Stimulated activated naive CD8-positive, alpha-beta T cell treated with anti-CD3 and anti-CD28 coated beads, Interleukin-15, amount 100 ng/mL, for 72 hours (primary cell): ENCODE data around the gene NUB1.
"Not testable (repeated sequence)": the region's sequence is repeated elsewhere in the genome, so short reads cannot be mapped to it uniquely, and the experiment has no call there.

Source experiments
- ATAC-seq: fragments of 150-1000 bp; cut with Tn5 transposase; 2 replicates; pipeline ENCODE4 v1.10.0; 2021; ENCODE audit warnings: mild to moderate bottlenecking, moderate library complexity
- DNase-seq, 2 donors: peaks; one replicate each; pipeline ENCODE4 v3.0.0; 2021 to 2022
- H3K27ac Mint-ChIP-seq, 2 donors: one replicate each; pipeline ENCODE4 v1.8.0; 2022; ENCODE audit warnings: mild to moderate bottlenecking in 2 of 2, mixed read lengths in 2 of 2, moderate library complexity in 2 of 2
- H3K27me3 Mint-ChIP-seq: one replicate; pipeline ENCODE4 v1.8.0; 2022; ENCODE audit warnings: mixed read lengths
- H3K4me1 Mint-ChIP-seq: one replicate; pipeline ENCODE4 v1.8.0; 2022; ENCODE audit warnings: mild to moderate bottlenecking, mixed read lengths
- H3K4me3 Mint-ChIP-seq, 2 donors: one replicate each; pipeline ENCODE4 v1.8.0; 2022; ENCODE audit warnings: mild to moderate bottlenecking in 2 of 2, mixed read lengths in 2 of 2, moderate library complexity in 1 of 2
- H3K9me3 Mint-ChIP-seq, 2 donors: one replicate each; pipeline ENCODE4 v1.8.0; 2022; ENCODE audit warnings: mixed read lengths in 2 of 2

The NUB1 gene

GRCh38 chr7:151341357-151342101 is at the start of gene NUB1:
Gene NUB1 (plus strand): TSS chr7:151341812. CDS start chr7:151345350, 3,538 bp downstream.
- peak; percentile 79 for ATAC-seq
- H3K4me1 Mint-ChIP-seq: peaks cover 58% of the 10 kb centered on the region

GRCh38 chr7:151292850-151293249 is 48.8 kb upstream of the NUB1 start:
- ATAC-seq (no peak), DNase-seq (no peak)
- Mint-ChIP-seq H3K27me3 (peaks cover 9% of the 10 kb centered on the region), H3K27ac (no peak overlapping the region), H3K4me1 (no peaks in the 10 kb centered on the region), H3K9me3 (peaks cover 4 to 8% of the 10 kb centered on the region in 2 donors), H3K4me3 (no peak overlapping the region)

More at GRCh38 chr7:151341357-151342101, at the start of gene NUB1:
- peak within 1 kb of the TSS; percentile 85 to 94 for H3K27ac Mint-ChIP-seq
- no peaks in the 10 kb centered on the region for H3K27me3 Mint-ChIP-seq
- peak; percentile 92 to 95 for DNase-seq
- H3K9me3 Mint-ChIP-seq: peaks cover 6 to 20% of the 10 kb centered on the region in 2 donors
- peak within 1 kb of the TSS; percentile 78 to 86 for H3K4me3 Mint-ChIP-seq

GRCh38 chr7:151296202-151296992 is 45.2 kb upstream of the NUB1 start:
- ATAC-seq (no peak), DNase-seq (no peak)
- Mint-ChIP-seq H3K27ac (no peak overlapping the region), H3K4me3 (no peak overlapping the region), H3K27me3 (peaks cover 18% of the 10 kb centered on the region), H3K4me1 (no peaks in the 10 kb centered on the region), H3K9me3 (peaks cover 4 to 8% of the 10 kb centered on the region in 2 donors)

GRCh38 chr7:151298765-151299164 is 42.8 kb upstream of the NUB1 start:
- peaks cover 4 to 8% of the 10 kb centered on the region in 2 donors for H3K9me3 Mint-ChIP-seq
- ATAC-seq: no peak
- H3K4me1 Mint-ChIP-seq: peaks cover 7% of the 10 kb centered on the region
- no peak for DNase-seq
- peaks cover 40% of the 10 kb centered on the region for H3K27me3 Mint-ChIP-seq
- no peak overlapping the region for H3K27ac Mint-ChIP-seq
- H3K4me3 Mint-ChIP-seq: no peak overlapping the region

- Mint-ChIP-seq H3K9me3 (peaks cover 4 to 8% of the 10 kb centered on the region in 2 donors), H3K27me3 (peaks cover 47% of the 10 kb centered on the region), H3K27ac (no peak overlapping the region)
Measured at GRCh38 chr7:151299530-151299929, 42.1 kb upstream of the NUB1 start.

GRCh38 chr7:151299940-151300645 is 41.5 kb upstream of the NUB1 start:
- Mint-ChIP-seq H3K9me3 (peaks cover 4 to 8% of the 10 kb centered on the region in 2 donors), H3K27ac (no peak overlapping the region), H3K27me3 (peaks cover 48% of the 10 kb centered on the region), H3K4me1 (peaks cover 16% of the 10 kb centered on the region), H3K4me3 (no peak overlapping the region)
- no peak for ATAC-seq
- DNase-seq: no peak

More at GRCh38 chr7:151299530-151299929, 42.1 kb upstream of the NUB1 start:
- Mint-ChIP-seq H3K4me1 (peaks cover 10% of the 10 kb centered on the region), H3K4me3 (no peak overlapping the region)
- ATAC-seq: no peak
- no peak for DNase-seq

GRCh38 chr7:151301471-151302462 is 39.8 kb upstream of the NUB1 start:
- no peak overlapping the region for H3K4me3 Mint-ChIP-seq
- no peaks in the 10 kb centered on the region for H3K9me3 Mint-ChIP-seq
- DNase-seq (no peak), ATAC-seq (no peak)
- no peak overlapping the region for H3K27ac Mint-ChIP-seq
- peaks cover 61% of the 10 kb centered on the region for H3K27me3 Mint-ChIP-seq
- H3K4me1 Mint-ChIP-seq: peaks cover 23% of the 10 kb centered on the region

- Mint-ChIP-seq H3K4me1 (peaks cover 23% of the 10 kb centered on the region), H3K27me3 (peaks cover 69% of the 10 kb centered on the region)
- not testable (repeated sequence) for H3K9me3 Mint-ChIP-seq, H3K4me3 Mint-ChIP-seq, H3K27ac Mint-ChIP-seq, ATAC-seq, DNase-seq
Measured at GRCh38 chr7:151304251-151304650, 37.4 kb upstream of the NUB1 start.

- Mint-ChIP-seq H3K27ac (no peak overlapping the region), H3K27me3 (peaks cover 69% of the 10 kb centered on the region), H3K4me1 (peaks cover 23% of the 10 kb centered on the region), H3K4me3 (peak overlapping the region; percentile 13 to 60), H3K9me3 (no peaks in the 10 kb centered on the region)
- ATAC-seq: no peak
- no peak for DNase-seq
Measured at GRCh38 chr7:151304856-151305255, 36.8 kb upstream of the NUB1 start.

- Mint-ChIP-seq H3K4me1 (peaks cover 23% of the 10 kb centered on the region), H3K9me3 (no peaks in the 10 kb centered on the region), H3K27me3 (peaks cover 60% of the 10 kb centered on the region), H3K4me3 (no peak overlapping the region), H3K27ac (no peak overlapping the region)
- DNase-seq (no peak), ATAC-seq (no peak)
Measured at GRCh38 chr7:151306374-151306773, 35.2 kb upstream of the NUB1 start.

- peaks cover 55% of the 10 kb centered on the region for H3K27me3 Mint-ChIP-seq
- ATAC-seq: no peak
- DNase-seq: no peak
- no peak overlapping the region for H3K27ac Mint-ChIP-seq
- no peaks in the 10 kb centered on the region for H3K9me3 Mint-ChIP-seq
- H3K4me3 Mint-ChIP-seq: no peak overlapping the region
- H3K4me1 Mint-ChIP-seq: peaks cover 23% of the 10 kb centered on the region
Measured at GRCh38 chr7:151306860-151307259, 34.8 kb upstream of the NUB1 start.

GRCh38 chr7:151307536-151307935 is 34.1 kb upstream of the NUB1 start:
- ATAC-seq: no peak
- H3K27me3 Mint-ChIP-seq: peaks cover 48% of the 10 kb centered on the region
- H3K4me3 Mint-ChIP-seq: no peak overlapping the region
- no peaks in the 10 kb centered on the region for H3K9me3 Mint-ChIP-seq
- no peak overlapping the region for H3K27ac Mint-ChIP-seq
- no peak for DNase-seq
- H3K4me1 Mint-ChIP-seq: peaks cover 23% of the 10 kb centered on the region

GRCh38 chr7:151308256-151308655 is 33.4 kb upstream of the NUB1 start:
- Mint-ChIP-seq H3K27me3 (peaks cover 43% of the 10 kb centered on the region), H3K9me3 (no peaks in the 10 kb centered on the region), H3K27ac (no peak overlapping the region), H3K4me3 (no peak overlapping the region), H3K4me1 (peaks cover 21% of the 10 kb centered on the region)
- DNase-seq: no peak
- ATAC-seq: no peak

GRCh38 chr7:151308791-151309190 is 32.8 kb upstream of the NUB1 start:
- no peak overlapping the region for H3K4me3 Mint-ChIP-seq
- DNase-seq: no peak
- no peak for ATAC-seq

More at GRCh38 chr7:151308791-151309190, 32.8 kb upstream of the NUB1 start:
- peaks cover 38% of the 10 kb centered on the region for H3K27me3 Mint-ChIP-seq
- H3K4me1 Mint-ChIP-seq: peaks cover 16% of the 10 kb centered on the region
- H3K9me3 Mint-ChIP-seq: no peaks in the 10 kb centered on the region
- no peak overlapping the region for H3K27ac Mint-ChIP-seq
